ENCODE results near the gene KATNB1.

KATNB1 gene, protein sequence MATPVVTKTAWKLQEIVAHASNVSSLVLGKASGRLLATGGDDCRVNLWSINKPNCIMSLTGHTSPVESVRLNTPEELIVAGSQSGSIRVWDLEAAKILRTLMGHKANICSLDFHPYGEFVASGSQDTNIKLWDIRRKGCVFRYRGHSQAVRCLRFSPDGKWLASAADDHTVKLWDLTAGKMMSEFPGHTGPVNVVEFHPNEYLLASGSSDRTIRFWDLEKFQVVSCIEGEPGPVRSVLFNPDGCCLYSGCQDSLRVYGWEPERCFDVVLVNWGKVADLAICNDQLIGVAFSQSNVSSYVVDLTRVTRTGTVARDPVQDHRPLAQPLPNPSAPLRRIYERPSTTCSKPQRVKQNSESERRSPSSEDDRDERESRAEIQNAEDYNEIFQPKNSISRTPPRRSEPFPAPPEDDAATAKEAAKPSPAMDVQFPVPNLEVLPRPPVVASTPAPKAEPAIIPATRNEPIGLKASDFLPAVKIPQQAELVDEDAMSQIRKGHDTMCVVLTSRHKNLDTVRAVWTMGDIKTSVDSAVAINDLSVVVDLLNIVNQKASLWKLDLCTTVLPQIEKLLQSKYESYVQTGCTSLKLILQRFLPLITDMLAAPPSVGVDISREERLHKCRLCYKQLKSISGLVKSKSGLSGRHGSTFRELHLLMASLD

DNA sequence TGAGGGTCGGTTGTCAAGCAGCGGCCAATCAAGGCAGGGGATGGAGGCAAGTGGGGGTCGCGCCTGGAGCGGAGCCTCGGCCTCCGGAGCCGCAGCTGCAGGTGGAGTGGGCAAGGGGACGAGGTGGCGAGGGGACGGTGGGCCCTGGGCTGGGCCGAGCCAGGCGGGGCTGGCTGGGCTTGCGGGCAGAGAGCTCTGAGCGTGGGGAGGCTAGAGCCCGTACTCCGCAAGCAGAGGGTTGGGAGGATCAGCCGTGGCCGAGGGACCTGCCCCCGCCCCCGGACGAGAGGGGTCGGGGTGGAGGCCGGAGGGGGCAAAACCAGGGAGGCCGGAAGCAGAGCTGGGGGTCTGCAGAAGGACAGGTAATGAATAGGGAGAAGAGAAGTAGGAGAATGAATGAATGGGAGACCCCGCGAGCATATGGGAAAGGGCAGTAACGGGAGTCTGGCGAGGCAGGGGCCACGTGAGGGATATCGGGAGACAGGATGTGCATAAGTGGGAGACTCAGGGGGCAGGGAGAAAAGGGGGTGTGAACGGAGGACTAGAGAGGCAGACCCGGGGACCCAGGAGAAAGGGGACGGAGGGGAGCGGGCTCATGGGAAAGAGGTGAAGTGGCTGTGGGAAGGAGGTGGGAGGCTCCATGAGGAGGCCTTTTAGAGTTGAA lies at the start of gene KATNB1:
Gene KATNB1 (plus strand): TSS at position 16 of the 664 bp plus-strand sequence. CDS start 1,474 bp downstream, outside the sequence.
- no peak for DNase-seq (ENCODE audit: low read depth in 2 of 2)

DNA sequence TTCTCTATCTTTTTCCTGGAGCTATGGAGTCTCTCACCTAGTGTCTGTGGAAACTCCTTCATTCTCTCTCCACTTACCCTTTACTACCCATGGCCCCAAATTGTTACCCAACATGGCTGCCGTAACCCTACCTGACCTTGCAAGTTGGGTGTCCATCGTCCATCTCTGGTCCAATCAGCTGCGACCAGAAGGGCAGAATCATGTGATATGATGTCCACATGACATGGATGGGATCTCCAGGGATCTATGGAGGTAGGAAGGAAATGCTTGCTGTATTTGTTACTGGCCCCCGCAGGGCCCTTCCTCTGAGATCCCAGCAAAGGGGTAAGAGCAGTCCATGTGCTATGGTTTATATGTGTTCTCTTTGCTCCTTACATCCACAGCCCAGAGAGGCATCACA lies 49.0 kb upstream of the KATNB1 start:
- DNase-seq (ENCODE audit: low read depth in 2 of 2): no peak

DNA sequence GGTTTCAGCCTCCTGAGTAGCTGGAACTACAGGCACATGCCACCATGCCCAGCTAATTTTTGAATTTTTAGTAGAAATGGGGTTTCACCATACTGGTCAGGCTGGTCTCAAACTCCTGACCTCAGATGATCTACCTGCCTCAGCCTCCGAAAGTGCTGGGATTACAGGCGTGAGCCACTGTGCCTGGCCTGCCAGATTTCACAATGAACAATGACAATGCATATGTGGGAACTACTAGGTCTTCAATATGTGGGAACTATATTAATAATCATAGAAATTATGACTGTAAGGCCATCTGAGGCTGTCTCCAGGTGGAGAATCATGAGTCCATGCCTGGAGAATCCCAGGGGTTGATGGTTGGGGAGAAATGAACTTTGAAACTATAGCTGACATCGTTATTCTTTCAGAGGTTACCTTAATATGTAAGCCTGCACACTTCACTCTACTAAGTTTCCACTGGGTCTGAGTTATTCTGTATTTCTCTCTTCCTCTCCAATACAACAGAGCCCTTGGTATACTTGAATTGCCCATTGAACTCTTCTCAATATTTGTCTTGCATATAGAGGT lies 48.1 kb upstream of the KATNB1 start:
- DNase-seq (ENCODE audit: low read depth in 2 of 2): no peak

DNA sequence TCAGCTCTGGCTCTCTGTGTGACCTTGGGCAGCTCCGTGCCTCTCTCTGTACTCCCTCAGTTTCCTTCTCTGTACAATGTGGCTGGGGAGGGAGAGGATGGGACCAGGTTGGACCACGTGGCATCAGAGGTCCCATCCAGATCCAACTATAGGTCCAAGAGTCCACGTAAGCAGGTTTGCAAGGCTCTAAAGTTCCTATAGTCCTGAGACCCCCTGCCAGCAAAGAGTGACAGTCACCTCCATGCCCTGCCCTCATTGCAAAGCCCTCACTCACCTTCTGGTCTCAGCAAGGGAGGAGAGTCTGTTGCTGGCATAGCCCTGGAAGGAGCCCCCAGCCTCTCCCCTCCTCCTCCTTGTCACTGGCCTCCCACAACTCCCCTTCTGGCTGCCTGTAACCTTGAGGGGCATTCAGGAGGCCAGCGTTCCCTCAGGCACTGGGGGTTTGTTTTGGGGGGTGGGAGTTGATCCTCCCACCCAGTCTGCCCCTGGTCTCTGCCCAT lies 47.0 kb upstream of the KATNB1 start:
- no peak for DNase-seq (ENCODE audit: low read depth in 2 of 2)

DNA sequence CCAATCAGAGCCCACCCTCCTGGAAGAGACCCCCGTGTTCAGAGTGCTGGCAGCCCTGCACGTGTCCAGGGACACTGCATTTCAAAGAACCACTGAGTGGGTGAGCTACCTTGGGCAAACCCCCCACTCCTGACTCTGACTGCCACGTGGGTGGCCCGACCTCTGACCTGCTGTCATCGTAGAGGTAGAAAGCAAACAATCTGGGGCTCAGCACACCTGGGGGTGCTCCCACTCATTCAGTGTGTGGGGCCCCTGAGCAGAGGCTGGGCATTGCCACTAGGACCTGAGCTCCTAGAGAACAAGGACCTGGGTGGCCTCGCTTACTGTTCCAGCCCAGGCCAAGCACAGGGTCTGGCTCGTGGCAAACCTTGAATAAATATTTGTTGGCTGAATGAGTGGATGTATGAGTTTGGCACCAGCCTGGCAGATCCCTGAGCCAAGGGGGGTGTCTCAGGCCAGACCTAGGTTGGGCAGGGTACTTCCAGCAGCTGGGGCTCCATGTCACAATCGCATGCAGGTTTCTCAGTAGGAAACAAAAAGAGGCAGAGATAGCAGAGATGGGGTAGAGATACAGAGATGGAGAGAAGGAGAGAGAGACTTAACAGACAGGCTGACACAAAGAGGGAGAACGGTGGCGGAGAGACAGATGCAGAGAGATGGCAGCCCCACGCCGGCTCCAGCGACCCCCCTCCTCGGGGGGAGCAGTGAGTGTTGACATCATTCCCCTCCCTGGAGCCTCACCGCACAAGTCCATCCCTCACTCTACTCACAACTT lies 46.4 kb upstream of the KATNB1 start:
- DNase-seq (ENCODE audit: low read depth in 2 of 2): no peak

DNA sequence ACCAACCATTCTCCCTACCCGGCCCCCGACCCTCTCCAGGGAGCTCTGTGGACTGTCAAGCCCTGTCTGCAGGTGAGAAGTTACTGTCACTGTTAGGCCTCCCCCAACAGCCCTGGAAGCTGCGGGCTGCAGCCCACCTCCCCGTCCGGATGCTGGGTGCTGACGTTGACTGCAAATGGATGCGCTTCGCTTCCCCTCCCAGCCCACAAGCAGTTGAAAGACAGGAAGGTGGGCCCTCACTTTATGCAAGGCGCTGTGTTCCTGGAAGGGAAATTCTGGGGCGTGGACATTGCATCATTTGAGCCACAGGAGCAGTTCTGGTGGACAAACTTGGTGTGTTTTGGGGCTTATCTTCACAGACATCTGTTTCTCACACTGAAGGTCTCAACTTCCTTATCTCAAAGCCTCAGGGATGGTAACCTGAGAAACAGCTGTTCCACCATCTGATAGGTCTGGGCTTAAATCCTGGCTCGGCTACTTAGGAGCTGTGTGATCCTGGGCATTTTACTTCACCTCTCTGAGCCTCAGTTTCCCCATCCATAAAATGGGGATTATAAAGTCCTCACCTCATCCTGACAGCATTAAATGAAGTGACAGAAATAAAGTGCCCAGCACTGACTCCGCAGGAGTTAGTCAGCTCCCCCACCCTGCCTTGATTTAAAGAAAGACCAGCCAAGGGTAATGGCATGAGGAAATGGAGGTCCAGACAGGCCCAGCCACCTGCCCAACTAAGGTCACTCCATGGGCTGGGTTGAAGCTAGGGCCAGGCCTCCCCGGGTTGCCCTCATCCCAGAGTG lies 45.6 kb upstream of the KATNB1 start:
- DNase-seq (ENCODE audit: low read depth in 2 of 2): no peak

DNA sequence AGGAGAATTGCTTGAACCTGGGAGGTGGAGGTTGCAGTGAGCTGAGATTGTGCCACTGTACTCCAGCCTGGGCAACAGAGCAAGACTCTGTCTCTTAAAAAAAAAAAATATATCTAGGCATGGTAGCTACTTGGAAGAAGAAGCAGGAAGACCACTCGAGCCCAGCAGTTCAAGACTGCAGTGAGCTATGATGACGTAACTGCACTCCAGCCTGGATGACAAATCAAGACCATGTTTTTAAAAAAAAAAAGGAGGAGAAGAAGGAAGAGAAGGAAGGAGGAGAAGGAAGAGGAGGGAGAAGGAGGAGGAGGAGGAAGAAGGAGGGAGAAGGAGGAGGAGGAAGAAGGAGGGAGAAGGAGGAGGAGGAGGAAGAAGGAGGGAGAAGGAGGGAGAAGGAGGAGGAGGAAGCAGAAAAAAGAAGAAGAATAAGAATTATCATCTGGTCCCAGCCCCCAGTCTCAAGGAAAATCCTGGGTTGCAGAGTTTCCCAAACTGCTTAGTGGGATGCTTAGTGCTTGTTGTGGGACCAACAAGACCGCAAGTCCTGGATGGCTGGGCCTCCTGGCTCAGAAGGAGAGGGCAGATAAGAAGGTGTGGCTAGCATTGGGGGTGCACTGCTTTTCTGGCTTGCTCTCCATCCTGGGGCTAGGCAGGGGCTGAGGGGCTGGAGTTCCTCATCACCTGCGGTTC lies 44.6 kb upstream of the KATNB1 start:
- no peak for DNase-seq (ENCODE audit: low read depth in 2 of 2)

DNA sequence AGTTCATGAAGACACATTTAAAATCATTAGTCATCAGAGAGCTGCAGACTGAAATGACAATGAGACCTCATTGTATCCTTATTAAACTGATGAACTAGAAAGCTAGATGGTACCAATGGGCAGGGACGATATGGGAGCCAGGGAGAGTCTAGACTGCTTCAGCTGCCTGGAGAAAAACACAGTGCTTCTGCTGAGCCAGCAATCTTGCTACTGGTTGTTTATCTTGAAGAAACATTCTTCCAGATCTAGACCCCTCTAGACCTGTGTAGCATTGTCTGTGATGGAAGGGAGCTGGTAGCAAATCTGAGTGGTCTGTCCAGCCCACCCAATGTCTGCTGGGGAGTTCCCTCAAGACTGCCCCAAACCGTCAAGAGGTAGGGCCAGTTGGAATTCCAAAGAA lies 42.9 kb upstream of the KATNB1 start:
- DNase-seq (ENCODE audit: low read depth in 2 of 2): no peak

DNA sequence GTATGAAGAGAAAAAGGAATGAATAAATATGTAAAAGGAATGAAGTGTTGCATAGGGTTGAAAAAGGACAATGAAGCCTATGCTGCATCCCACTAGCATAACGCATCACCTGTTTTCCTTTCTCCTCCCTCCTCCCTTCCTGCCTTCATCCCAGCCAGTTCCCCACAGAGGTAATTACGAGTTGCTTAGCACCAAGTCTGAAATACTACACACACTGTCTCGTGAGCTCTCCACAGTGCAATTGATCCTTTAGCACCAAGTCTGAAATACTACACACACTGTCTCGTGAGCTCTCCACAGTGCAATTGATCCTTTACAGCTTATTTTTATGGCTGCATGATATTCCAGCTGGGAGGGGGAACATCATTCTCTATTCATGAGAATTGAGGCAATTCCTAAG lies 42.0 kb upstream of the KATNB1 start:
- DNase-seq (ENCODE audit: low read depth in 2 of 2): no peak

DNA sequence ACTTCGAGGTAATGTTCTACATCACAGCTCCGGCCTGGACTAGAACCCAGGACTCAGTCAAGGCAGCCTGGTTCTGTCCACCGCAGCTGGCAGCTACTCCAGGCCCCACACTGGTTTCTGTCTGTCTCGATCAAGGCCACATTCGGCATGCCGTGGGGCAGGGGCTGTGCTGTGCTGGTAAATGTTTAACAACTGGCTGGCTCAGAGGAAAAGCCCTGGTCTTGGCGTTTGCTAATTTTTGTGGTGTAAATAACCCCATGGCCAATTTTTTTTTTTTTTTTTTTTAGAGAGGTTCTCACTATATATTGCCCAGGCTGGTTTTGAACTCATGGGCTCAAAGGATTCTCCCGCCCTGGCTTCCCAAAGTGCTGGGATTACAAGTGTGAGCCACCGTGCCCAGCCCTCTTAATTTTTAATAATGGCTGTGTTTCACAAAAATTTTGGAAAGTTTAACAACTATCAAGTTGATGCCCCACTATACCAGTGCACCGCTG lies 41.3 kb upstream of the KATNB1 start:
- DNase-seq (ENCODE audit: low read depth in 2 of 2): no peak

DNA sequence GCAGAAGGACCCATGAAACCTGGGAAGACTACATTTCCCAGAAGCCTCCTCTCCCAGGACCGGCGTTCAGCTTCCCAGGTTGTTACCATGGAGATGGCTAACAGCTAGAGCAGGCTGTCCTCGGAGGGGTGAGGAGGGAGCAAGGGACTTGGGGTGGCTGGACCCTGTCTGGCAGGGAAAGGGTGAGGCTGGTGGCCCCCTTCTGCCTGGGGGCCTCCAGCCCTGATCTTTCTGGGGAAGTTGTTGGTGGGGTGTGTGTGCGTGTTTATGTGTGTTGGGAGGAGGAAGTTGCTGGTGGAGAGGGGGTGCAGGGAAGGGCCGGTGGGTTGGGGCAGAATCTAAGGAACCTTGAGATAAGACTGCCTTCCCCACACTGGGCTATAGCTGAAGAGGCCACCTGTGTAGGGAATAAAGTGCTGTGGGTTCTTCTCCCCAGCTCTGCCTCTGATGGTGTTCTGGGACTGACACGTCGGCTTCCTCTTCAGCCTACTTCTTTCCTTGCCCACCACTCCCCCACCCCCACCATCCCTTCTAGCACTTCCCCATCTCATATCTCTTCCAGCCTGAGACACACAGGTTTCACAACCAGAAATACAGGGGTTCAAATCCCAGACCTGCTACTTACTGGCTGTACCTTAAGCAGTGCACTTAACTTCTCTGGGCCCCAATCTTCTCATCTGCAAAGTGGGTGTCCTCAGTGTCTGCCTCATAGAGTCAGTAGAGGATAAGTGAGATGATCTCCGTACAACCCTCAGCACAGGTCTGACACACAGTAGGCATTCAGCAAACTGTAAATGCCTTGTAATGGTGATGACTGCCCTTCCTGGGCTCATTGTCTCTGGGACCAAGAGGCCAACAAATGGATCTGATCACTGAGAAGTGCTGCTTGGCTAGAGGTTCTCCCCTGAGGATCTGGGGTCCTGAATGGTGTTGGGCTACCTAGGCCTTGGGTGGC lies 40.6 kb upstream of the KATNB1 start, which contains the start of gene DRC7:
Gene DRC7 (plus strand): TSS at position 82 of the 955 bp plus-strand sequence. CDS start 3,144 bp downstream, outside the sequence.
- no peak for DNase-seq (ENCODE audit: low read depth in 2 of 2)

DNA sequence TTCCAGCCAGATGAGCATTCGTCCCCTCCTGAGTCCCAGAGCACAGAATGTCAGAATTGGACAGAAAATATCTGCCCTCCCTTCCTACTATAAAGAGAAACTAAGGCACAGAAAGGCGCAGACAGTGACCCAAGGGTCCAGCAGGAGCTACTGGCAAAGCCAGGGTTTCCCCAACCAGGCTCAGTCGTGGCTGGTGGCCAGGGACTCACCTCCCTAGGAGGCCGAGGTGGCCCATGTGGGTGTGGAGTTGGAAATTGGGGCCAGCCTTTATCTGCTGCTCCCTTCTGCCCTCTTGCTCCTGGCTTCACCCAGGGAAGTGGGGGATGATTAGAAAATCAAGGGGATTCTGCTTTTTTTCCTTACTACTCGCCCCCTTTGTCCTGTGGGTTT lies 39.9 kb upstream of the KATNB1 start:
- DNase-seq (ENCODE audit: low read depth in 2 of 2): no peak

DNA sequence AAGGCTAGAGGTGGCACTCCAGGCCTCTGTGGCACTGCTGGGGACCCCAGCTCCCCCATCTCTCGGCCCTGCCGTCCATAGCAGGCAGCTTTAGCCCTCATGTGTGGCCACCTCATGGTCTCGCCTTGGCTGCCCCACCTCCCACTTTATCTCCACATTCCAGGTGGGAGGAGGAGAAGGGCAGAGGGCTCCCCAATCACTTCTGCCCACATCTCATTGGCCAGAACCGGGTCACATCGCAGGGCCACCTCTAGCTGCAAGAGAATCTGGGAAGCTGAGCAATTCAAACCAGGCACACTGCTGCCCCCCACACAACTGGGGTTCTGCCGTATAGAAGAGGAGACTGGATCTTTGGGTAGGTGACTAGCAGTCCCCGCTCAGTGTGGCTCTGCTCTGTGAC lies 39.3 kb upstream of the KATNB1 start:
- DNase-seq (ENCODE audit: low read depth in 2 of 2): no peak

DNA sequence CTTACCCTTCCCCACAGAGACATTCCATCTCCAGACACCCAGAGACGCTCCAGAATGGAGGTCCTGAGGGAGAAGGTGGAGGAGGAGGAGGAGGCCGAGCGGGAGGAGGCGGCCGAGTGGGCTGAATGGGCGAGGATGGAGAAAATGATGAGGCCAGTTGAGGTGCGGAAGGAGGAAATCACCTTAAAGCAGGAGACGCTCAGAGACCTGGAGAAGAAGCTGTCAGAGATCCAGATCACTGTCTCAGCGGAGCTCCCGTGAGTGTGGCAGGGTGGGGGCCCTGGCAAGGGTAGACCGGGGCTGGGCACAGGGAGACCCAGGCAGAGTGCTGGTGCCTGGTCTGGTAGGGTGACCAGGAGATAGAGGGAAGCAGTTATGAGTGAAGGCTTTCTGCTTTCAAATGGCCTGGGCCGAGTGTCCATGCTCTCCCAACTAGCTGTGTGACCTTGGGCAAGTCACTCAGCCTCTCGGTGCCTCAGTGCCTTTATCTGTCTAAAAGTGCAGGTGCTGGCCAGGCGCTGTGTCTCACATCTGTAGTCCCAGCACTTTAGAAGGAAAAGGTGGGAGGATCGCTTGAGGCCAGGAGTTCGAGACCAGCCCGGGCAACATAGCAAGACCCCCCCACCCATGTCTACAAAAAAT lies 37.6 kb upstream of the KATNB1 start:
- no peak for DNase-seq (ENCODE audit: low read depth in 2 of 2)

DNA sequence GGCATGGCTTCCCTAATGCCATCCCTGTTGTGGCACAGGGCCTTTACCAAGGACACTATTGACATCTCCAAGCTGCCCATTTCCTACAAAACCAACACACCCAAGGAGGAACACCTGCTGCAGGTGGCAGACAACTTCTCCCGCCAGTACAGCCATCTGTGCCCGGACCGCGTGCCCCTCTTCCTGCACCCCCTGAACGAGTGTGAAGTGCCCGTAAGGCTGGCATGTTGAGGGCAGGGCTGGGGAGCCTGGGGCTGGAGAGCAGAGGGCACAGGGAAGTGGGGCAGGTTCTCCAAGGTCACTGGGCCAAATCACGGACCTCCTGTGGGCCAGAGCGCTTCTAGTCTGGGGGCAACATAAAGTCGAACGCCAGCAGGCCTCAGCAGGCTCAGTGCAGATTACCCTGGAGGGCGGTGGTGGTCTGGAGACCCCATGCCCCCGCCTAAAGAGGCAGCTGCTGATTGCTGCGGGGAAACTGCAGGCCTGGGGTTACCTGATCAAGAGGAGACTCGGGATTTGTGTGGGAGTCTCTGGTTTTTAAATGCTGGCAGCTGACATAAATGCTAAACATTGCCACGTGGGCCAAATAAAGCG lies 36.7 kb upstream of the KATNB1 start:
- no peak for DNase-seq (ENCODE audit: low read depth in 2 of 2)

DNA sequence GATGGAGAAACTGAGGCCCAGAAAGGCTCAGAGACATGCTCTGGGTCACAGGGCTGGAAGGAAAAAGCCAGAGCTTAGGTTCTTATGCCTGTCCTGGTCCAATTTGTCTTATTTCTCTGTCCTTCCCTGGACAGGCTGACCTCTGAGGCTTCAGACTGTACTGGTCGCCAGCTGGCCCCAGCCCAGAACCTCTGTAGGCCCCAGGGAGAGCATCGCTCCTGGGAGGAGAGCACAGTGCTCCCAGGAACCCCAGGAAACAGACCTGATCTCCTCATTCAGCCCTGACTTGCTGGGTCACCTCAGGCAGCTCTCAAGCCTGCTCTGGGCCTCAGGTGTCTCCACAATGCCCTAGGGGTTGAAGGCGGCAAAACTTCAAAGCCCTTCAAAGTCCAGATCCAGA lies 36.1 kb upstream of the KATNB1 start:
- no peak for DNase-seq (ENCODE audit: low read depth in 2 of 2)

DNA sequence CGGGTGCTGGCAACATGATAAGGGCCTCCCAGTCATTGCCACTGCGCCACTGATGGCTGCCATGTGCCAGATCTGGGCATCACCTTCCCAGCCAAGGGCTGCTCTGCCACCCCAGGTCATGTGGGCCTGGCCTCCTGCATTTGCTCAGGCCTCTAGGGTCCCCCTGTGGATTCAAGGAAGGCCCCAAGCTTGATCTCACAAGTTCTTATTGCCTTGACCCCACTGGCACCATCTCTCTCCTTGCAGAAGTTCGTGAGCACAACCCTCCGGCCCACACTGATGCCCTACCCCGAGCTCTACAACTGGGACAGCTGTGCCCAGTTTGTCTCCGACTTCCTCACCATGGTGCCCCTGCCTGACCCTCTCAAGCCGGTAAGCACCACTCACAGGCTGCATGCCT lies 35.7 kb upstream of the KATNB1 start:
- DNase-seq (ENCODE audit: low read depth in 2 of 2): no peak
